Activated T-cell treated with anti-CD3 and anti-CD28 coated beads, Interleukin-2, amount 50 U/mL, for 1 hour (primary cell): ENCODE data around the gene NPM3.
A peak's percentile ranks its signal among the peaks of the same experiment; 100 is the strongest.

ENCODE experiments used
- DNase-seq: peaks from one replicate; pipeline ENCODE4 v3.0.0-alpha.2; 2020

Gene NPM3, protein sequence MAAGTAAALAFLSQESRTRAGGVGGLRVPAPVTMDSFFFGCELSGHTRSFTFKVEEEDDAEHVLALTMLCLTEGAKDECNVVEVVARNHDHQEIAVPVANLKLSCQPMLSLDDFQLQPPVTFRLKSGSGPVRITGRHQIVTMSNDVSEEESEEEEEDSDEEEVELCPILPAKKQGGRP

DNA sequence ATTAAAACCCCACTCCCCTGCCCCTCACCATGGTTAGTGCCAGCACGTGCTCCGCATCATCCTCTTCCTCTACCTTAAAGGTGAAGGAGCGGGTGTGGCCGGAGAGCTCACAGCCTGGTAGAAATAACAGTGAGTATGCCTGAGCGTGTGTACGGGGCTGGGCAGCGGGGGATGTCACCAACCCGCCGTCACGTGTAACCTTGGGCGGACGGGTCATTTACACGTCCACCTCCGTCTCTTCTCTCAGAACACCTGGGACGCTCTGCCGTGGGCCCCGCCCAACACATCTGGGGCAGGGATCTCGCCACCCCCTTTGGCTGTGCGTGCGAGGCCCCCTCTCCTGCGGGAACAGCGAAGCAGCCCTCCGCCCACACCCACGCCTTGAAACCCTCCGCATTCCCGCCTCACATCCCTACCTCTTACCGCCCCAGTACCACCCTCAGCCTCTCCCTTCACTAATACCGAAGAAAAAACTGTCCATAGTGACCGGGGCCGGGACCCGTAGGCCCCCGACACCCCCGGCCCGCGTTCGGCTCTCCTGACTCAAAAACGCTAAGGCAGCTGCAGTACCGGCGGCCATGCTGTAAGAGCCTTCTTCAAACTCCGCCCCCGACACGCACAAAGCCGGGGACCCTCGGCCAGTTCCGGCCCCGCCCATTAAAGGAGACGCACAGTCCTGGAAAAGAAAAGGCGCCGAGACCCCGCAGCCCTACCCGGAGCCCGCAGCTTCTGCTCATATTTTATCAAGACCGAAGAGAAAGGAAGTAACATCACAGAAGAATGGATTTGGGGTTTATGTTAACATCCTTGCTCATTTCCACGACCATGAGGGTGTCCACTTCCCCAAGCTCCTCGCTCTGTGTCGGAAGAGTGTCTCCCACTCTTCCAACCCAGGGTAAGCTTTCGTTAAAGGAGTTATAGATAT is at the start of gene NPM3:
TSS of gene NPM3 (minus strand) at position 636 of the 925 bp plus-strand sequence. CDS start at position 580, 56 bp downstream.
- peak; percentile 79 for DNase-seq

DNA sequence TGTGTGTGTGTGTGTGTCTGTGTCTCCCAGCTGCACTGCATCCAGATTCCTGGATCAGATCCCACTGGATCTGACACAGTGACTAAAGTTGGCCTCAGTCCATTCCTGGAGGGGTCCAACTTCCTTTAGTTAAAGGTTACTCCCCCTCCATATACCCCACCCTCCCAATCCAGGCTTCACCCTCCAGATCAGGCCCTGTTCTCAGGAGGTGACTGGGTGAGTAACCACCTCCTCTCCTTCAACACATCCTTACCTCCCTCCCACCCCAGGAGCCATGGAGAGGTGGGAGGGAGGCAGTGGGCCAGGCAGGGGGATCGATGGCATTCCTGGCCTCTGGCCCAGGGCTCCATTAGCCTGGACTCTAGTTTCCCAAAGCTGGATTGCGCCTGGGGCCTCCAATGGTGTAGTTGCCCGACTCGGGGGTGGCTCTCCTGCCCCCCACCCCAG is 49.1 kb upstream of the NPM3 start:
- DNase-seq, result no peak

DNA sequence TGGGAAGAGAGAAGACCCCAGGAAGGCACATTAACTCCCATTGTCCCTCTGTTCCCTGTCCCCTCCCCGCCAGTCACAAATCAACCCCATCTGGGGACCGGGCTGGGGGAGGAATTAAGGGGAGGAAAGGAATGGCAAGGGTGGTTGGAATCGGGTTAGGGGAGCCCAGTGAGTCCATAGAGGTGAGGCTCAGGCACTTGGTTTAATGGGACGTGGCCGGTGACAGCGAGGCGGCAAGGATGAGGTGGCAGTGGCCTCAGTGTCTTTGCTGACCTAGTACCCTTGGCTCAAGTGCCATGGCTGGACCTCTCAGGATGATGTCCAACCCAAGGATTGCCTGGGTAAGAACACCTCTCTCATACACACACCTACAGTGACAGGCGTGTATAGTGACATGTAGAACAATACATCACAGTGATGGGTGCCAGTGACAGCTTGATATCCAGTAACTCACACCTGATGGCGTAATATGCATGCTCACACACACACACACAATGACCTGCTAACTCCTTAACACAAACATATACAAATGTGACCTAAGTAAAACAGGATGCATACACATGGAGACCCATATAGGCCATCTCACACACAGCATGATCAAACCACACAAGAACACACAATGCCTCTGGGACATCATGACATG is 48.0 kb upstream of the NPM3 start:
- no peak for DNase-seq

DNA sequence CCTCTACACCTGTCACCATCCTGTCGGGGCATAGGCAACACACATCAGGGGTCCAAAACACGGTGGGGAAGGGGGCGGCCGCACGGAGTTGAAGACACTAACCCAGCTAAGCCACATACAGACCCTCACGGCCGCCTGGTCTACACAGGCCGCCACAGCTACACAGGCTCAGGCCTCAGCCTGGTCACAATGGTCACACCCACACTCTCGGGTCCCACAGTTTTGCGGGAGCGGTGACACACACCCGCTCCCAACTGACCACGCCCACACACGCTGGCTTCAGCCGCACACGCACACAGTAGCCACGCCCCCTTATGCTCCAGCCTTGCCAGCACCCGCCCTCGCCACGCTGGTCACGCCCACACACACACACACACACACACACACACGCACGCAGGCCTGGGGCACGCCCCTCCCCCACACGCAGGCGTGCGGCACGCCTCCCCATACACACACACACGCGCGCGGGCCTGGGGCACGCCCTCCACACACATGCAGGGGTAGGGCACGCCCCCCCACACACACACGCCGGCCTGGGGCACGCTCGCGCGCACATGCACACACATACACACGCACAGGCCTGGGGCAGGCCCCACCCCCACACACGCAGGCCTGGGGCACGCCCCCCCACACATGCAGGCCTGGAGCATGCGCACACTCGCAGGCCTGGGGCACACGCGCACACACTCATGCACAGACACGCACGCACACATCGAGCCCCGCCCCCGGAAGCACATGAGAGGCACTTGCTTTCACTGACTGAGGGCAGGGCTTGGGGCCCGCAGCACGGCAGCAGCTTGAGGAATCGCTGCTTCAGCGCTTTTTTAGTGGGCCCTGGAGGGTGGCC is 47.3 kb upstream of the NPM3 start:
- DNase-seq, result peak; percentile 94

DNA sequence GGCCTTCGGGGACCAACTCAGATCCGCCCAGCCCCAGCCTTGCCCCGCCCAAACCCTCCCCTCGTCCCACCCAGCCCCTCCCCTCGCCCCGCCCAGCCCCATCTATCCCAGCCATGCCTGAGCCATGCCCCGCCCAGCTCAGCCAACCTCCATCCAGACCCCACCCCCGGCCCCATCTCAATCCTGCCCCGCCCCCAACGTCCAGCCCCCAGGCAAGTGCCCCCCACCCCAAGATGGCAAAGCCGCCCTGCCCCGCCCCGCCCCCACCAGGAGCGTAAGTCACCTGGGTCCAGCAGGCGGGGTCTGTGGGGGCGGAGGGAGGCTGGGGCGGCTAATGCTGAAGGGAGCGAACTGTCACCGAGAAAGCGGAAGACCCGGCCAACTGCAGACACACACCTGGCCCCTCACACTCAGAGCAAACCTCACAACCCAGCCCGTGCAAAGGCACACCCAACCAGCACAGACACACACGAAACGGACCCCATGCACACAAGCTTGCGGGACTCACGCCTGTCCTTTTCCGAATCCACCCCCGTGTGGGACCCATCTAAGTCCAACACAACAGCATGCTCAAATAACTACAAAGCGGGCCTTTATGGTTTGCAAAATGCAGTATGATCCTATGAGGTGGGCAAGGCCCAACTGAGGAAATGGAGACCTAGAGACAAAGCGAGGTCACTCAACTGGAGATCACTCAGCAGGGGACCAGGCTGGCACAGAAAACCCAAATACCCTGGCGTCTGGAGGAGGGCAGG is 46.5 kb upstream of the NPM3 start:
- DNase-seq, result peak; percentile 70

DNA sequence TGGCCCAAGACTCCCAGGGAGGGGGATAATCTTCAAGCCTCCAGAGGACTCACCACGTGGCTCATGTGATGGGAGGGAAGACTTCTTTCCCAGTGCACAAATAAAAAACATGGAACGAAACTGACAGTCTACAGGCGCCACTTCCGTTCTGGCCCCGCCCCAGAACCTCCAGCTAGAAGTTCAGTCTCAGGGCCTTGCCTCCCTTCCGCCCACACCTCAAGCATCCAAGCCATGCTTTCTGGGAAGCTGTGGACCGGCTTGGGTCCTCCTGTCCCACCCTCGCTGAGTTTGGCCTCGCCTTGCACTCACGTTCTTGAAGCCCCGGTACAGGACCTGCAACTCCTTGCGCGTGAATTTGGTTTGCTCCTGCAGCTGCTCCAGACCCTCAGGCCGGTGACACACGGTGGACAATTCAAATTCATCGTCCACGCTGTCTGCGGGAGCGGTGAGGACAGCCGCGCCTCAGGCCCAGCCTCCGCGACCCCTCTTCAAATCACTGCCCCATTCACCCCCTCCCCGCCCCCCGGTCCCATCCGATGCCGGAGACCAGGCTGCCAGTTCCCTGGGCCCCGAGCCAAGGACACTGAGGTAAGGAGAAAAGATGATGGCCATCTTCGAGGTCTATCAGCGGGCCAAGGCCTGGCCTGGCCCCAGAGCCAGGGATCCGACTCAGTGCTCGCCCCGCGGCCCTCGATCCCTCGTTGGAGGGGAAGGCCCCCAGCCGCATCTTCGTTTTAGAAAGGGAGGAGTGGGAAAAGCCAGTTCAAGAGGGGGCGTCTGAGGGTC is 45.7 kb upstream of the NPM3 start:
- no peak for DNase-seq

DNA sequence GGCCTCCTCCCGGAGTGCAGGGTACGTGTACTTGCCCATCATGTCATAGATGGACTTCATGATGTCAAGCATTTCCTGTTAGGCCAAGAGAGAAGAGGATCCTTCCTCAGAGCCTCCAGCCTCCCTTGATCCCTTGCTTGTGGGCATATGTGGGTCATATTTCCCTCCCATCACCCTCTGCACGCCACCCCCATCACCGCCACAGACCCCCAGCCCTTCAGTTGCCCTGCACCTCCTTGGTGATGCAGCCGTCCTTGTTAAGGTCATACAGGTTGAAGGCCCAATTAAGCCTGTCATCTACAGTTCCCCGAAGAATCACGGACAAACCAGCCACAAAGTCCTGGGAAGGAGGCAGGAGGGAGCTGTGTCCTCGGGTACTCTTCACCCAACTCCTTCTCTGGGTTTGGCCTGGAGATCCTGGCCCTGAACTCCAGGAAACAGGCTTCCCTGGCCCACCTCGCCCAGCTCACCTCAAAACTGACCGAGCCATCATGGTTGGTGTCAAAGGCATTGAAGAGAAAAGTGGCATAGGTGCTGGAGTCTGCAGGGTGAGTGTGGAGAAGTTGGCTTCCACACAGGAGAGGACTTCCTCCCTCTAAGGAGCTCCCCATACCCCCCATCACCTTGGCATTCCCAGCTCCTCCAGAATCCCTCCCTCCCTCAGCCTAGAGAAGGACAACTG is 44.8 kb upstream of the NPM3 start:
- DNase-seq, result no peak

DNA sequence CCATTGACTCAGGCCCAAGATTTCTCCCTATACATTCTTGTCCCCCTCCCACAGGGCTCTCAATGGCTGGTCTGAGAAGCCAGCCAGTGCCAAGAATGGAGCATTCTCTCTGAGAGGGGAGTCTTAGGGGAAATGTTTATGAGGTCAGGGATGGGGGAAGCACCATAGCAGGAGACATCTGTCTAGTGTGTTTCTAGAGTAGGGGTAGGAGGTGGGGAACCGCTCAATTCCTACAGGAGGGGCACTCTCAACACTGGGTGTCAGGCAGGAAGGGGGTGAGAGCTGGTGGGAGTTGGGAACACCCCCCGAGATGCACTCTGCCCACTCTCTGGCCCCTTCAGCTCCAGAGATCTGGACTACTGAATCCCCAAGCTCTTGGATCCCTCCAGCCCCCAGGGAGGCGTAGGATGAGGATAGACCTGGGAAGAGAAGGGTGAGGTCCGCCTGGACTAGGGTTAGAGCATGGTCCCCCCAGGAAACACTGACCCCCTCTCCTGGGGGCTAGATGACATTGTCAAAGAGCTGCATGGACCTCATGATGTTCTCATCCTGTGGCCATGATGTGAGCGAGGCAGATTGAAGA is 43.7 kb upstream of the NPM3 start:
- no peak for DNase-seq

DNA sequence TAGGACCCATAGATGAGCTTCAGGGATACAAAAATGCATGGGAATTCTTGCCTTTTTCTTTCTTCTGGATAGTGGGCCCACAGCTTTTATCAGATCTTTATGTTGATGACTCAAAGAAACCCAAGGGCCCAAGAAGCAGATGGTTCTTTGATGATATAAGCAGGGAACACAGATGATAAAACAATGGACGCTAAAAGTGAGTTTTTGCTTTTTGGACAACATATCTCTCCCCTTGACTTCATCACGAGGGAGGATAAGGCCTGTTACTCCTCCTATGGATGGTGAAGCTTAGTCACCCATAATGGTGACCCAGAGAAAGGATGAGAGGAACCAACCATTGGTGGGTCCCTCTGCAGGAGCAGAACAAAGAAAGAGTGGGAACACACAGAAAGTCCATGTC is 41.5 kb upstream of the NPM3 start:
- no peak for DNase-seq

DNA sequence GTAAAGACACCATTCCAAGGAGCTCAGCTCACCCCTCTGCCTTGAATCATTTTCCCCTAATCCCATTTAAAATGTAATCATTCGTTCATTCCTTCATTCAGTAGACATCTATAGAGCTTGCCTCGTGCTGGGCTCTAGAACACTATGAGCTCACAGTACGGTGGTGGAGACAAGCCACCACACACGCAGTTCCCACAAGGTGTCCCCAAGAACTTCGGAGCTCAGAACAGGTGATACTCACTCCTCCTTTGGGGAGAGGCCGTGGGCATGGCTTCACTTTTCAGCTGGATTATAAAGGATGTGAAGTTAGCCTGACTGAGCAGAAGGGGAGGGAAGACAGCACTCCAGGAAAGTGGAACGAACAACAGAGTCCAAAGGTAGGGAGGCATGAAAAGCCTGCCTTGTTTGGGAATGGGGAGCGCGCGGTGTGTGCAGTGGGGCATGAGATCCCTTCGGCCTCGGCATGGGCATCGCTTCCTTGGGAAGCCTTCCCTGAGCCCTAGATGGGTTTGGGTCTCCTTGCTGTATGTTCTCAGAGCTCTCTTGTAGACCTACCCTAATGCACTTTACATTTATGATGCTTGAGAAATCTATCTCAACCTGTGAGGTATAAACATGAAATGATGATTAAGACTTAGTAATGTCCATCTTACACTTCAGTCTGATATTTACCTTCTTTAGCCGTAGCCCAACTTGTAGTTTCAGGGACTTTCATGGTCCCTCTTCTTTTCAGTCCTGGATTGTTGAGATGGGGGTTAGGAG is 35.8 kb upstream of the NPM3 start:
- DNase-seq, result no peak

DNA sequence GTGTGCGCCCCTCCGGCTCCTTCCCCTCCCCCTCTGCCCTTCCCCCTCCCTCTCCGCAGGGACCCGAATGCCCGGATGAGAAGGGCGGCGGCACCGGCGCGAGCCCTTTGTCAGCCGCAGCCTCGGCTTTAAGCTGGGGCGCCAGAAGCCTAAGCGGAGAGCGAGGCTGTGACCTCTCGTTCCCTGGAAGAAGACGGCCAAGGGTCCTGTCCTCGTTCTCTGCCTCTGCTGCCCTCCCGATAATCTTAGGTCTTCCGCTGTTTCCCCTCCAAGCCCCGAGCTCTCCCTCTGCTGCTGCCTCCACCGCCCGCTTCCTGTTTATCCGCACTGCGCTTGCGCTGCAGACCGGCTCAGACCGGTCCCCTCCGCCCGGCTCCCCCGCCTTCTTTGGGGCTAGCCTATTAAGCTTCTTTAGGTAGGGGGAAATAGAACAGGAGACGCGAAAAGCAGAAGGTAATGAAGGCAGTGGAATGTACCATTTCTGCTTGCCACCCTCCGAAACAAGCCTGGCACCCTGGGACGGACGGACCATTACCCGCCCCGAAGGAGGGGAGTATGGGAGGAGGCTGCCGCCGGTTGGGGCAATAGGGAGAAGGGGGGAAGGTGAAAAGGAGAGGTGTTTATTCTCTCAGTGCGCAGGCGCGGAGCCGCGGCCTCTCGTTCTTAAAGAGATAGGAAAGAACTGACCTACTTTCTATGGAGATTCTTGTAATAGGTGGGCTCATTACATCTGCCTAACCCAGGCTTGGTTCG is 35.0 kb upstream of the NPM3 start, which contains the start of gene OGA:
TSS of gene OGA (minus strand) at position 326 of the 753 bp plus-strand sequence. CDS start 422 bp downstream, outside the sequence.
- peak; percentile 93 for DNase-seq

DNA sequence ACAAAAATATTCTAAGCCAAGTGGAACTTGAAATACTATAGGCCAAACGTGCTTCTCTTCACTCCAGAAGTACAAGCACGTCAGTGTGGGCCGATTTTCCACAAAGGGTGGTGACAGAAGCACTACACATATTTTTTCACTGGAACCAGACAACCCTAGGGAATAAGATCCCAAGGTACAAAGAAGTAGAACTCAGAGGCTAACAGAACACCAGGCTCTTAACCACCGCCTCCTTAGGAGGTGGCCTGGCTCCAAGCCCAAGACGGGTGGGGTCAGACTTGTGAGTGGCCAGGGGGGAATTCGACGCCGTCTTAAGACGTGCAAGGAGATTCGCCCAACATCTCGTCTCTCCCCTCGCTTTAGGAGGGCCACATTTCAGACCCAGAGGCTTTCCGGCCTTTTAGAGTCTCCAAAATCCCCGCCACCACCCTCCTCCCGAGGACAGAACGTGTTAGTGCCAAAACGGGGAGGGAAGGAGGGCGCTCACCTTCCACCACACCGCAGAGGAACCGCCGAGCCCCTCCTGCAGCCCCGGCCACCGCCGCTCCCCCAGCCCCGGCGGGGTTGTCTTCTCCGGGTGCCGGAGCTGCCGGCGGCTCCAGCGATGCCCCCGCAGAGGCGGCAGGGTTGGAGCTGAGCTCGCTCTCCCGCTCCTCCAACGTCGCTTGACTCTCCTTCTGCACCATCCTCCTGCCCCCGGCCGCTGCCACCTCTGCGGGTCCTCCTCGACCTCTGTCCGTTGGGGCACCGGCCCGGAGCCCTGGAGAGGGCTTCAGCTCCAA is 34.3 kb upstream of the NPM3 start:
- DNase-seq, result no peak

DNA sequence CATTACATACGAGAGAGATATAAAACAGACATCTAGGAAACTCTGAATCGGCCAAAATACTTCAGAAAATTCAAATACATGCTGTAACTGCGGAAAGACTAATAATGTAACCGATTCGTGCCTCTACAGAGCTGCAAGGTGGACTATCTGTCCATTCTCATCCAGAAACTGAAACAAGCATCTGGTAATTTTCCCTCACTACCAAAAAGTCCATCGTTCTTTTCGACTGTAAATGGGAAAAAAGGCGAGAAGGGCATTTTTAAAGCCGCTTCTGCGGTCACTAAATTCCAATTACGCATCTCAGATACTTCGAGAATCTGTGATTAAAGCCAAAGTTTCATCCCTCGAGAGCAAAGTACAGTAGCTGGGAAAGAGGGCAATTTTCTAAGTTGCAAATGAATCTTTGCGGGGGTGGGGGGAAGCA is 33.7 kb upstream of the NPM3 start:
- DNase-seq, result no peak

DNA sequence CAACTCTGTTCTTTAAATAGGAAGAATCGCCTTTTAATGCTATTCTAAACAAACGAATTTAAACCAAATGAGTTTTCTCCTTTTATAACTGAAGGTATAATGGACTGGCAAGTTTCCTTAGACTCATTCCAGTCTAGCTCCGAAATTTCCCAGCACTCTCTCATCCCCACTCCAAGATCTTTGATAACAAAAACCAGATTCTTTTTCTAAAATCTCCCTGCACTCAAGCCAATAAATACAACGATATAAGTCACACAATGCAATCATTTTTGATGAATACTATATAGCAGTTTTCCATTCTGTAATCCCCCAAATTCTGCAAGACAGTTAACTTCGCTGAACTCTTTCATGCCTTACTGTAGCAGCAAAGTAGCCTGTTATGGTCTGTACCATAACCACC is 33.1 kb upstream of the NPM3 start:
- DNase-seq, result no peak

DNA sequence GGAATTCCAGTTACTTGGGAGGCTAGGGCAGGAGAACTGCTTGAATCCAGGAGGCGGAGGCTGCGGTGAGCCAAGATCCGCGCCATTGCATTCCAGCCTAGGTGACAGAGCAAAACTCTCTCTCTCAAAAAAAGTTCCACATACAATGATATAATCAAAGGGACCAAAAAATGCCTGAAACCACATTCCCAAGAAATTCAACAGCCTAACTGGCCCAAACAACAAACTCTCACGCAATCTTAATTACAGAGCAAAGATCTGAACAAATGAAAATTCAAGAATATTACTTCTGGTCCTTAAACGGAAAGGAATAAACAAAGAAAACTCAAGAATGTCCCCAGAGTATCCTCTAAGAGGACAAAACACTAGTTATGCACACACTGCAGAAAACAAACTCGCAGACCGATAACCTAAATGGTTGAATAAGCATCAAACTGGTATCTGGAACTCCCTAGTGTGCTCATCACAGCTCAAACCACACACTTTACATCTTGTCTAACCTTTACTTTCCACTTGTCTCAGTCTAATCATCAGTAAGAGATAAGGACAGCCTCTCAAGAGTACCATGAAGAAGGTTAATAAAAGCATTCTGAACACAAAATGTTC is 31.3 kb upstream of the NPM3 start:
- no peak for DNase-seq

DNA sequence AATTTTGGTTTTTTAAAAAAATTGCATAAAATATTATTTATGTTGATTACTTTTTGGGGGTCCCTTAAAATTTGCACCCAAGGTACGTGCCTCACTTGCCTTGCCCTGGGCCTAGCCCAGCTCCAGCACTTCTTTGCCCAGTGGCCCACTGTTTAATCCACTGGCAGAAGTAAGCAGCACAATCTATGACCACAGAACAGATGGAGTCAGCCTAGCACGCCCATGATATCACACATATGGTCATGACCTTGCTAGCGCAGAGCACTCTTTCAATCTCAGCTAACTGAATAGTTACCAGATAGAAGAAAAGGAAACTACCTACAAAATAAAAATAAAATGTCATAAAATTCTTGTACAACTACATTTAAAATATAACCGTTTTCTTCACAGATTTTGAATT is 29.4 kb upstream of the NPM3 start:
- DNase-seq, result no peak

DNA sequence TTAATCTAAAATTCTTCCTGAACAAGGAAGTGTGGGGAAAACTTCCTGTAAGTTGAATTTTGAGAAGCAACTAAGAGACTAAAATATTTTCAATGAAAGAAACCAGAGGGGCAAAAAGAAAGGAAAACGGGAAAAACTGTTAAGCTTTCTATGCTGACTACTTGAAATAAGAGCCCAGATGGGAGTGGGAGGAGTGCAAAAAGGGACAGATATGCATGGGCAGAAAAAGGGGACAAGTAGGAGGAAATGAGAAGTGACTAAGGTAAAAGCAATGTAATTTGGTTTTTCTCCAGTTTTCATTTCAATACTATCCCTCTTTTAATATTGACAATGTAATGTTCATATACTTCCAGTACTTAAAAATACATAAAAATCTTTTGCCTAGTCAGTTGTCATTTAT is 23.9 kb upstream of the NPM3 start:
- no peak for DNase-seq
